T-cell (primary cell): ENCODE measurements around the gene TMEM18. TPM values are rescaled to one million over a fixed set of nuclear protein-coding genes. Genes with fewer than 3 reads are reported as not detected.
A peak's percentile ranks its signal among the peaks of the same experiment; 100 is the strongest.

Experiments used
- ATAC-seq, 4 experiments: fragments of 200-7000 bp in 3 of 4; fragments of 150-1000 bp in 1 of 4; cut with Tn5 transposase; replicated peaks in 1 of 4; 1 replicate in 3 of 4; 2 replicates in 1 of 4; pipeline ENCODE4 v1.10.0; 2021; ENCODE audit warnings: moderate library complexity in 3 of 4, mild to moderate bottlenecking in 2 of 4, moderate number of reproducible peaks in 1 of 4
- CTCF ChIA-PET, 2 donors: fragments of 300-600 bp; sonication (Branson Sonifier 250); formaldehyde crosslinking; loops; one replicate each; lab custom pipeline; 2022; ENCODE audit warnings: antibody characterized with exemption in 2 of 2; lab: Charles Lee
- POLR2A ChIA-PET, 2 donors: fragments of 300-600 bp; sonication (Branson Sonifier 250); formaldehyde crosslinking; loops; one replicate each; lab custom pipeline; 2022; ENCODE audit warnings: antibody characterized with exemption in 2 of 2; lab: Charles Lee
- DNase-seq, 35 experiments: peaks; one replicate each; pipeline versions ENCODE4 v3.0.0 to v3.0.0-alpha.2; 2013 to 2023
- H3K27ac ChIP-seq: one replicate; pipeline ENCODE4 v1.5.1; 2013; ENCODE audit warnings: low read length
- H3K27me3 ChIP-seq, 2 experiments: replicated peaks in 1 of 2; 1 replicate in 1 of 2; 2 replicates in 1 of 2; pipeline versions ENCODE4 v1.6.1 to v1.7.0; 2013; ENCODE audit warnings: low read length in 1 of 2, mixed read lengths in 1 of 2; ENCODE audit not compliant: control insufficient read depth in 2 of 2, insufficient read depth in 2 of 2; ENCODE audit errors: extremely low read depth in 1 of 2
- H3K36me3 ChIP-seq, 2 donors: 1 replicate in 1 of 2; 2 replicates in 1 of 2; pipeline versions ENCODE4 v1.6.1 to v1.7.0; 2013; ENCODE audit warnings: low read length in 1 of 2; ENCODE audit not compliant: control insufficient read depth in 2 of 2, insufficient read depth in 1 of 2; ENCODE audit errors: extremely low read depth in 1 of 2
- H3K4me1 ChIP-seq, 2 experiments: 1 replicate in 1 of 2; 2 replicates in 1 of 2; pipeline versions ENCODE4 v1.6.1 to v1.7.0; 2013; ENCODE audit warnings: low read length in 2 of 2, mixed read lengths in 1 of 2; ENCODE audit not compliant: insufficient read depth in 2 of 2, control insufficient read depth in 1 of 2; ENCODE audit errors: extremely low read depth in 1 of 2
- H3K4me3 ChIP-seq, 2 donors: 1 replicate in 1 of 2; 2 replicates in 1 of 2; pipeline versions ENCODE4 v1.5.1 to v1.7.0; 2013; ENCODE audit warnings: mild to moderate bottlenecking in 2 of 2, low read length in 1 of 2, moderate library complexity in 1 of 2; ENCODE audit not compliant: control insufficient read depth in 1 of 2; ENCODE audit errors: extremely low read depth in 1 of 2
- H3K9me3 ChIP-seq: 2 replicates; pipeline ENCODE4 v1.7.0; 2013
- H3K27ac Mint-ChIP-seq, 2 donors: one replicate each; pipeline ENCODE4 v1.8.0; 2020 to 2021; ENCODE audit warnings: mild to moderate bottlenecking in 2 of 2, mixed read lengths in 2 of 2
- H3K27me3 Mint-ChIP-seq, 2 donors: one replicate each; pipeline ENCODE4 v1.8.0; 2021 to 2022; ENCODE audit warnings: mixed read lengths in 2 of 2
- H3K36me3 Mint-ChIP-seq: one replicate; pipeline ENCODE4 v1.8.0; 2021; ENCODE audit warnings: mixed read lengths
- H3K4me1 Mint-ChIP-seq, 3 donors: one replicate each; pipeline ENCODE4 v1.8.0; 2020 to 2022; ENCODE audit warnings: mixed read lengths in 3 of 3, mild to moderate bottlenecking in 1 of 3
- H3K4me3 Mint-ChIP-seq, 3 donors: one replicate each; pipeline ENCODE4 v1.8.0; 2020 to 2022; ENCODE audit warnings: mild to moderate bottlenecking in 3 of 3, mixed read lengths in 3 of 3, moderate library complexity in 3 of 3
- H3K9me3 Mint-ChIP-seq, 3 donors: one replicate each; pipeline ENCODE4 v1.8.0; 2020 to 2022; ENCODE audit warnings: mixed read lengths in 3 of 3
- WGBS: methylation state at CpG from one replicate; pipeline ENCODE4 v1.1.5; 2013; ENCODE audit warnings: missing lambda C conversion rate; ENCODE audit not compliant: insufficient coverage; 5-methylcytosine and 5-hydroxymethylcytosine counted together
- total RNA-seq, 35 experiments: library from RNA in 6 of 35; stranded (reverse) in 6 of 35; fragments of 120-200 nt in 1 of 35; gene quantifications; one replicate each; pipeline versions ENCODE4 v1.2.1 to v1.2.4 and lab custom pipeline; 2013 to 2026

TMEM18 gene
- total RNA-seq, 5 donors from 2014 or later (not counting 1 experiment from before 2014, with no cell fraction given) = 22.8 to 29.8 (median 28.8) TPM

DNA sequence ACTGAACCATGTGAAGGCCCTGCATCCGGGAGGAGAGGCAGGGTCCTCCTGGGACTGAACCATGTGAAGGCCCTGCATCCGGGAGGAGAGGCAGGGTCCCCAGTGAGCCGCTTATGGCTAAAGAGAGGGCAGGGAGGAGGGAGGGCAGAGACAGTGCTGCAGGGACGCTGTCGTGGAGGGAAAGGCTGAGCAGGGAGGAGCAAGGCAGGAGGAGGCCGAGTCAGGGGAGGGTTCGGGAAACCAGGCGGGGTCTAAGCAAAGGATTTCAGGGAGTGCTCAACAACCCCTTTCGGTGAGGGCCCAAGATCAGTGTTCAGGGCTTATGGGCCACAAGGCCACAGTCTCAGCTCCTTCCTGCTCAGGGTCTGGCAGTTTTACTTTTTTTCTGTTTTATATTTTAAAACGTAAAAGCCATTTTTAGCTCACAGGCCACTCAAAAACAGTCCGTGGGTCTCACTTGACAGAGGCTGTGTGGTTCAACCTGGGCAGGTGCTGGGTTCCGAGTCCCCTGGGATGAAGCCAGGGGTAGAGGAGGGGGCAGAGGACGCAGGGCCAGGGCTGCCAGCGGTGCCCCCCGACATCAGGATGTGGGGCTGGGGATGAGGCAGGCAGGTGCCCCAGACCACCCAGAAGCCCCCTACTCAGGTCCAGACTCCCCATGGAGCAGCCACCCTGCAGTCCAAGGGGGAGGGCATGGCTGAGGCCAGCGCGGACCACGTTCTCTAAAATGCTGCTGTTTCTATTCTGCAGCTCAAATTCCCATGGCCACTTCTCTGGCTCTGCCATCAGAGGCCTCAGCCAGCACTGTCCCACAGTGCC, 5.2 kb downstream of the TMEM18 start:
- 96% methylated on average over 13 of the region's 18 CpGs for WGBS
- ATAC-seq = no peak
- no peak overlapping the region for H3K4me3 Mint-ChIP-seq
- Histone ChIP-seq H3K27me3 (no peaks in the 10 kb centered on the region), H3K36me3 (peaks cover 22 to 51% of the 10 kb centered on the region in 2 donors), H3K27ac (no peak overlapping the region), H3K4me3 (no peak overlapping the region), H3K4me1 (peaks cover 0 to 15% of the 10 kb centered on the region in 2 experiments), H3K9me3 (no peaks in the 10 kb centered on the region)
- H3K36me3 Mint-ChIP-seq = peaks cover 47% of the 10 kb centered on the region
- ChIA-PET CTCF (no interaction called here), POLR2A (no interaction called here)
- H3K27ac Mint-ChIP-seq = no peak overlapping the region
- no peaks in the 10 kb centered on the region for H3K27me3 Mint-ChIP-seq
- H3K4me1 Mint-ChIP-seq = peaks cover 31% of the 10 kb centered on the region in 3 donors
- DNase-seq = no peak
- no peaks in the 10 kb centered on the region for H3K9me3 Mint-ChIP-seq

DNA sequence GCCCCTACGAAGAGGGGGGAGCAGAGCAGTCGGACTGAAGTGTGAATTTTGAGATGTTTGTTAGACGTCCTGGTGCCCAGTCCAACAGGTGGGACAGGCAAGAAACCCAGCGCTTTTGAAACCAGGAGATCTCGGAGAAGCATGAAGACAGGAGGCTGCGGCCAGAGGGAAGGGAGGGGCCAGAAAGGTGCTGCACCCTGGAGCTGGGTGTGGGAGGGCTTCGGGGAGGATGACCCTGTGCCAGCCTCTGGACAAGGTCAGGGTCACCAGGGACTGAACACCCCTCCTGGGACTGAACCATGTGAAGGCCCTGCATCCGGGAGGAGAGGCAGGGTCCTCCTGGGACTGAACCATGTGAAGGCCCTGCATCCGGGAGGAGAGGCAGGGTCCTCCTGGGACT, 6.1 kb downstream of the TMEM18 start:
- ATAC-seq (no peak), DNase-seq (no peak)
- Histone ChIP-seq H3K27ac (no peak overlapping the region), H3K9me3 (no peaks in the 10 kb centered on the region), H3K27me3 (no peaks in the 10 kb centered on the region), H3K36me3 (peaks cover 26 to 59% of the 10 kb centered on the region in 2 donors), H3K4me3 (no peak overlapping the region), H3K4me1 (peaks cover 0 to 11% of the 10 kb centered on the region in 2 experiments)
- Mint-ChIP-seq H3K27me3 (no peaks in the 10 kb centered on the region), H3K4me3 (no peak overlapping the region), H3K27ac (no peak overlapping the region), H3K4me1 (peaks cover 24 to 27% (median 24%) of the 10 kb centered on the region in 3 donors), H3K9me3 (no peaks in the 10 kb centered on the region), H3K36me3 (peaks cover 54% of the 10 kb centered on the region)
- WGBS = 96% methylated on average over 7 of the region's 9 CpGs
- CTCF ChIA-PET = no interaction called here
- POLR2A ChIA-PET = no interaction called here

GRCh38 chr2:670637-671036, 6.6 kb downstream of the TMEM18 start:
- WGBS = 97% methylated on average over 18 of the region's 18 CpGs
- Mint-ChIP-seq H3K4me1 (peaks cover 20 to 23% (median 21%) of the 10 kb centered on the region in 3 donors), H3K27me3 (no peaks in the 10 kb centered on the region), H3K4me3 (no peak overlapping the region), H3K36me3 (peaks cover 58% of the 10 kb centered on the region), H3K27ac (no peak overlapping the region), H3K9me3 (peaks cover 2% of the 10 kb centered on the region in 3 donors)
- CTCF ChIA-PET = no interaction called here
- peaks cover 28 to 62% of the 10 kb centered on the region in 2 donors for H3K36me3 ChIP-seq
- no peak for DNase-seq
- no peaks in the 10 kb centered on the region for H3K27me3 ChIP-seq
- peaks cover 0 to 6% of the 10 kb centered on the region in 2 experiments for H3K4me1 ChIP-seq
- no peaks in the 10 kb centered on the region for H3K9me3 ChIP-seq
- H3K27ac ChIP-seq = no peak overlapping the region
- no peak for ATAC-seq
- POLR2A ChIA-PET = no interaction called here
- no peak overlapping the region for H3K4me3 ChIP-seq

GRCh38 chr2:669323-669722, 7.9 kb downstream of the TMEM18 start:
- Mint-ChIP-seq H3K9me3 (peaks cover 9 to 12% (median 11%) of the 10 kb centered on the region in 3 donors), H3K4me1 (peaks cover 8 to 14% (median 12%) of the 10 kb centered on the region in 3 donors), H3K36me3 (peaks cover 63% of the 10 kb centered on the region), H3K4me3 (no peak overlapping the region), H3K27me3 (no peaks in the 10 kb centered on the region), H3K27ac (no peak overlapping the region)
- DNase-seq (no peak), ATAC-seq (no peak)
- Histone ChIP-seq H3K4me3 (no peak overlapping the region), H3K36me3 (peaks cover 22 to 59% of the 10 kb centered on the region in 2 donors), H3K27ac (no peak overlapping the region), H3K27me3 (no peaks in the 10 kb centered on the region), H3K9me3 (no peaks in the 10 kb centered on the region), H3K4me1 (no peaks in the 10 kb centered on the region)
- WGBS = 100% methylated on average over 4 of the region's 7 CpGs
- CTCF ChIA-PET = no interaction called here
- POLR2A ChIA-PET = no interaction called here

DNA sequence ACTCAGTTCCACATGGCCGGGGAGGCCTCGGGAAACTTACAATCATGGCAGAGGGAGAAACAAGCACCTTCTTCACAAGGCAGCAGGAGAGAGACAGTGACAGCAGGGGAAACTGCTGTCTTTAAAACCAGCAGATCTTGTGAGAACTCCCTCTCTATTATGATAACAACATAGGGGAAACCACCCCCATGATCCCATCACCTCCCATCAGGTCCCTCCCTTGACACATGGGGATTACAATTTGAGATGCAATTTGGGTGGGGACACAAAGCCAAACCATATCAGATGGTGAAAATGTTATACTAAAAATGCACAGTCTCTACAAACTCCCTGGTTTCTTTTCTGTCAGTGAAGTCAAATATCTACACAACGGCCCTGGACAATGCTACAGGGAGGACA, 9.2 kb downstream of the TMEM18 start:
- Histone ChIP-seq H3K9me3 (no peaks in the 10 kb centered on the region), H3K27ac (no peak overlapping the region), H3K27me3 (no peaks in the 10 kb centered on the region), H3K4me1 (peaks cover 0 to 3% of the 10 kb centered on the region in 2 experiments), H3K4me3 (no peak overlapping the region), H3K36me3 (peaks cover 22 to 59% of the 10 kb centered on the region in 2 donors)
- H3K4me1 Mint-ChIP-seq = peaks cover 6 to 17% (median 15%) of the 10 kb centered on the region in 3 donors
- ChIA-PET CTCF (no interaction called here), POLR2A (no interaction called here)
- H3K36me3 Mint-ChIP-seq = peaks cover 62% of the 10 kb centered on the region
- H3K27ac Mint-ChIP-seq = no peak overlapping the region
- peaks cover 9 to 12% (median 11%) of the 10 kb centered on the region in 3 donors for H3K9me3 Mint-ChIP-seq
- 92% methylated on average over 1 of the region's 3 CpGs for WGBS
- ATAC-seq (no peak), DNase-seq (no peak)
- no peaks in the 10 kb centered on the region for H3K27me3 Mint-ChIP-seq
- no peak overlapping the region for H3K4me3 Mint-ChIP-seq

DNA sequence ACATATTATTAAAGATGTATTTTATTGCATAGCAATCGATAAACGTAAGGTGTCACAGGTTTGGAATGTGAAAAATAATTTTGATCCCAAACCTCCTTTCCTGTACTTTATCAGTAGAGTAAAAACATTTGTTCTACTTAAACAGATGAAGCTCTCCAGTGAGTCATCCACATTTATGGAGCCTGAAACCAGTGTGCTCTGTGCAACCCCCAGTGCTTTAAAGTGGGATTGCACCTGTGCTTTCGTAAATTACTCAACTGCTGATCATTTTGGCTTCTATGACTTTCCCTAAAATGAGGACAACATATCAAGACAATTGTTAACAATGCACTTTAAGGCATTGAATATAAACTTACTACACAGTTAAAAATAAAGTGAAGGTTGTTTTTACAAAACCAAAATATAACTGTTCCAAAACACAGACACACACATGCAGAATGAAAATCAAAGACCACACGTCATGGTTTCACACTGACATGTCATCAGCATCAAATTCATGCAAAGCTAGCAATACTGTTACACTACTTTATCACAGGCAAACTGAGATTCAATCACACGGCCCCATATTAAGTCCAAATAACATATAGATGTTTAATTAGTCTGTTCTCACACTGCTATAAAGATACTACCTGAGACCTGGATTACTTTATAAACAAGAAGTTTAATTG, 9.7 kb downstream of the TMEM18 start:
- WGBS = 50% methylated on average over 1 of the region's 5 CpGs
- Histone ChIP-seq H3K9me3 (no peaks in the 10 kb centered on the region), H3K4me1 (peaks cover 0 to 8% of the 10 kb centered on the region in 2 experiments), H3K36me3 (peaks cover 21 to 57% of the 10 kb centered on the region in 2 donors), H3K27me3 (no peaks in the 10 kb centered on the region), H3K4me3 (no peak overlapping the region), H3K27ac (no peak overlapping the region)
- DNase-seq (peak in 1 of 35 experiments; percentile 36), ATAC-seq (peak; percentile 55 to 69 (median 65))
- peaks cover 9 to 12% (median 11%) of the 10 kb centered on the region in 3 donors for H3K9me3 Mint-ChIP-seq
- peaks cover 6 to 23% (median 21%) of the 10 kb centered on the region in 3 donors for H3K4me1 Mint-ChIP-seq
- H3K36me3 Mint-ChIP-seq = peaks cover 57% of the 10 kb centered on the region
- no peak overlapping the region for H3K4me3 Mint-ChIP-seq
- POLR2A ChIA-PET = no interaction called here
- CTCF ChIA-PET = interaction anchor here in 1 of 2 donors (1.0 kb wide), 1 partner anchor 420 kb away, joined by 4 read pairs; no protein-coding TSS in a partner anchor
- H3K27me3 Mint-ChIP-seq = no peaks in the 10 kb centered on the region
- no peak overlapping the region for H3K27ac Mint-ChIP-seq
